NT2/D1 (cell line): ENCODE measurements around the gene FAM24B.

ENCODE experiments used
- DNase-seq: peaks from one replicate; pipeline ENCODE4 v3.0.0-alpha.2; 2011; ENCODE audit warnings: low read depth, low spot score
- H3K27me3 ChIP-seq: 2 replicates; pipeline ENCODE4 v1.6.0; 2011; ENCODE audit warnings: mild to moderate bottlenecking; ENCODE audit not compliant: insufficient read length, insufficient read depth
- H3K36me3 ChIP-seq: 2 replicates; pipeline ENCODE4 v1.6.1; 2011; ENCODE audit warnings: mild to moderate bottlenecking, low read length, mixed read lengths; ENCODE audit not compliant: insufficient read depth, insufficient read length
- H3K4me1 ChIP-seq: 2 replicates; pipeline ENCODE4 v1.5.1; 2011; ENCODE audit not compliant: insufficient read depth, insufficient read length
- H3K4me3 ChIP-seq: 2 replicates; pipeline ENCODE4 v1.5.1; 2011; ENCODE audit warnings: low read depth; ENCODE audit not compliant: insufficient read length
- H3K9ac ChIP-seq: 2 replicates; pipeline ENCODE4 v1.6.0; 2011; ENCODE audit warnings: low read depth; ENCODE audit not compliant: insufficient read length
- H3K9me3 ChIP-seq: 2 replicates; pipeline ENCODE4 v1.5.1; 2011; ENCODE audit warnings: mild to moderate bottlenecking, low read length; ENCODE audit not compliant: insufficient read depth
- SUZ12 ChIP-seq: IDR thresholded peaks from 2 replicates; pipeline ENCODE4 v1.6.1; 2011; ENCODE audit not compliant: insufficient read length, insufficient read depth; ENCODE audit errors: extremely low read depth
- YY1 ChIP-seq: IDR thresholded peaks from 2 replicates; pipeline ENCODE4 v1.6.1; 2011; ENCODE audit not compliant: insufficient read length, insufficient read depth
- ZNF274 ChIP-seq: IDR thresholded peaks from 2 replicates; pipeline ENCODE4 v1.6.1; 2011; ENCODE audit warnings: mild to moderate bottlenecking, low read depth, low read length

Gene FAM24B

GRCh38 chr10:122847782-122848604 is 31.4 kb downstream of the FAM24B start:
- Histone ChIP-seq H3K9me3 (no peaks in the 10 kb centered on the region), H3K4me1 (no peaks in the 10 kb centered on the region), H3K36me3 (no peaks in the 10 kb centered on the region), H3K9ac (no peak overlapping the region), H3K27me3 (no peaks in the 10 kb centered on the region), H3K4me3 (no peak overlapping the region)
- TF ChIP-seq ZNF274 (no peak), SUZ12 (no peak), YY1 (no peak)
- no peak for DNase-seq

GRCh38 chr10:122845783-122846332 is 33.5 kb downstream of the FAM24B start, which contains the start of gene CUZD1:
Gene CUZD1 (minus strand): TSS chr10:122845857. CDS start chr10:122845843, 14 bp downstream.
- no peak for TF ChIP-seq ZNF274
- no peak for TF ChIP-seq SUZ12
- no peak for TF ChIP-seq YY1
- no peaks in the 10 kb centered on the region for H3K4me1 ChIP-seq
- no peak within 1 kb of the TSS for H3K4me3 ChIP-seq
- H3K36me3 ChIP-seq, result no peaks in the 10 kb centered on the region
- no peak for DNase-seq
- no peaks in the 10 kb centered on the region for H3K9me3 ChIP-seq
- no peak within 1 kb of the TSS for H3K9ac ChIP-seq
- H3K27me3 ChIP-seq, result no peaks in the 10 kb centered on the region

GRCh38 chr10:122844146-122844545 is 35.2 kb downstream of the FAM24B start:
- no peak for DNase-seq
- no peak overlapping the region for H3K4me3 ChIP-seq
- H3K9me3 ChIP-seq, result no peaks in the 10 kb centered on the region
- TF ChIP-seq YY1 (no peak), ZNF274 (no peak), SUZ12 (no peak)
- H3K27me3 ChIP-seq, result no peaks in the 10 kb centered on the region
- no peaks in the 10 kb centered on the region for H3K36me3 ChIP-seq
- no peaks in the 10 kb centered on the region for H3K4me1 ChIP-seq
- H3K9ac ChIP-seq, result no peak overlapping the region

GRCh38 chr10:122841569-122841968 is 37.8 kb downstream of the FAM24B start:
- Histone ChIP-seq H3K36me3 (no peaks in the 10 kb centered on the region), H3K4me1 (no peaks in the 10 kb centered on the region), H3K27me3 (no peaks in the 10 kb centered on the region), H3K9me3 (no peaks in the 10 kb centered on the region), H3K9ac (no peak overlapping the region), H3K4me3 (no peak overlapping the region)
- DNase-seq, result no peak
- TF ChIP-seq SUZ12 (no peak), ZNF274 (no peak), YY1 (no peak)

GRCh38 chr10:122839505-122839904 is 39.9 kb downstream of the FAM24B start:
- no peak for TF ChIP-seq YY1
- no peak for TF ChIP-seq SUZ12
- TF ChIP-seq ZNF274, result no peak
- Histone ChIP-seq H3K9ac (no peak overlapping the region), H3K36me3 (no peaks in the 10 kb centered on the region), H3K27me3 (no peaks in the 10 kb centered on the region), H3K4me1 (no peaks in the 10 kb centered on the region), H3K4me3 (no peak overlapping the region), H3K9me3 (0 out of 2 replicates have a peak, but pooled peaks cover 6% of the 10 kb centered on the region)
- DNase-seq, result no peak

- Histone ChIP-seq H3K9me3 (0 out of 2 replicates have a peak, but pooled peaks cover 6% of the 10 kb centered on the region), H3K9ac (no peak overlapping the region), H3K4me1 (no peaks in the 10 kb centered on the region), H3K27me3 (no peaks in the 10 kb centered on the region), H3K36me3 (no peaks in the 10 kb centered on the region), H3K4me3 (no peak overlapping the region)
- TF ChIP-seq ZNF274 (no peak), YY1 (no peak)
- DNase-seq, result no peak
These were observed 40.5 kb downstream of the FAM24B start for GRCh38 chr10:122838880-122839279.

- Histone ChIP-seq H3K36me3 (no peaks in the 10 kb centered on the region), H3K27me3 (no peaks in the 10 kb centered on the region), H3K9ac (no peak overlapping the region), H3K4me3 (no peak overlapping the region), H3K9me3 (0 out of 2 replicates have a peak, but pooled peaks cover 6% of the 10 kb centered on the region), H3K4me1 (no peaks in the 10 kb centered on the region)
- TF ChIP-seq SUZ12 (no peak), YY1 (no peak), ZNF274 (no peak)
- DNase-seq, result no peak
These were observed 43.5 kb downstream of the FAM24B start for GRCh38 chr10:122835908-122836307.

GRCh38 chr10:122830965-122831353 is 48.4 kb downstream of the FAM24B start:
- no peaks in the 10 kb centered on the region for H3K36me3 ChIP-seq
- TF ChIP-seq SUZ12 (no peak), ZNF274 (no peak), YY1 (no peak)
- 0 out of 2 replicates have a peak, but pooled peaks cover 3% of the 10 kb centered on the region for H3K9me3 ChIP-seq
- no peaks in the 10 kb centered on the region for H3K27me3 ChIP-seq
- no peak overlapping the region for H3K9ac ChIP-seq
- no peak overlapping the region for H3K4me3 ChIP-seq
- DNase-seq, result no peak
- H3K4me1 ChIP-seq, result peaks cover 2% of the 10 kb centered on the region
